Cardiac muscle cell (in vitro differentiated cells and primary cell): ENCODE data around the gene PSMD1. TPM values are rescaled to one million over a fixed set of nuclear protein-coding genes. Genes with fewer than 3 reads are reported as not detected.
"Not testable (repeated sequence)": the region's sequence is repeated elsewhere in the genome, so short reads cannot be mapped to it uniquely, and the experiment has no call there.

ENCODE experiments used
- DNase-seq, 2 donors: peaks; one replicate each; pipeline versions ENCODE4 v3.0.0 to v3.0.0-alpha.2; 2010 to 2017; ENCODE audit warnings: low read depth in 1 of 2, low spot score in 1 of 2
- H3K27ac ChIP-seq: fragments of 200-600 bp; sonication (generic); 2 replicates; pipeline ENCODE4 v1.5.1; 2016
- H3K27me3 ChIP-seq: fragments of 200-600 bp; sonication (generic); 2 replicates; pipeline ENCODE4 v1.6.0; 2016; ENCODE audit warnings: control low read depth
- H3K36me3 ChIP-seq: fragments of 200-600 bp; sonication (generic); 2 replicates; pipeline ENCODE4 v1.5.1; 2016; ENCODE audit warnings: control low read depth
- H3K4me1 ChIP-seq: fragments of 200-600 bp; sonication (generic); 2 replicates; pipeline ENCODE4 v1.8.1; 2017; ENCODE audit warnings: low read depth, mild to moderate bottlenecking, mixed run types
- H3K4me3 ChIP-seq: fragments of 200-600 bp; sonication (generic); 2 replicates; pipeline ENCODE4 v1.5.1; 2016; ENCODE audit warnings: mild to moderate bottlenecking
- H3K9me3 ChIP-seq: fragments of 200-600 bp; sonication (generic); 2 replicates; pipeline ENCODE4 v1.5.1; 2017; ENCODE audit warnings: low read depth, mild to moderate bottlenecking, control low read depth
- polyA plus RNA-seq: library from polyadenylated mRNA; unstranded; fragments of >200 nt; fragmentation: Nextera tagmentation; extraction: Ambion mirVana; gene quantifications from 2 replicates; pipeline ENCODE4 v1.2.1, GENCODE V29; 2016
- total RNA-seq: library from RNA; depleted of rRNA; stranded (reverse); fragments of >200 nt; gene quantifications from 2 replicates; pipeline ENCODE4 v1.2.3, GENCODE V29; 2016
- TF ChIP-seq, protein P1 (sequence below): IDR thresholded peaks from 2 replicates; pipeline ENCODE4 v1.5.1; 2012; ENCODE audit warnings: low read depth, mild to moderate bottlenecking, low read length

The PSMD1 gene
- total and polyA plus RNA-seq, 2 experiments from 2014 or later: 122 to 133 TPM

DNA sequence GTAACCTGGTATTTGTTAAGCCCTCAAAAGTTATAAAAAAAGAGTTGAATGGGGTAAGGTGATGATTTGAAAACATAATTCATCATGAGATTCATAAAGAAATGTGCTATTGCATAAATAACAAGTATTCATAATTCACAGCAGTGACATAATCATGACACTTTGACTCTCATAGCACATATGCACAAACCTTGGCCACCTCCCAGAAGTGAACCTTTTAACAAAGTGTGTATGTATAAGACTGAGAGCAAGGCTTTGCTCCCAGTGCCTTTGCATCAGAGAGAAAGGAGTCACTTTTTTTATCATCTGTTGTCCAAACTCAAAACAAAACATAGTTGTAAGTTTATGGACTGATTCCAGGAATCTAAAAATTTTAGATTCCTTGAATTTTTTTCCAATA is 83.1 kb downstream of the PSMD1 start:
- Histone ChIP-seq H3K4me3 (no peak overlapping the region), H3K27me3 (no peaks in the 10 kb centered on the region), H3K4me1 (no peaks in the 10 kb centered on the region), H3K36me3 (no peaks in the 10 kb centered on the region), H3K9me3 (no peaks in the 10 kb centered on the region), H3K27ac (no peak overlapping the region)
- no peak for DNase-seq
- TF ChIP-seq, protein P1, sequence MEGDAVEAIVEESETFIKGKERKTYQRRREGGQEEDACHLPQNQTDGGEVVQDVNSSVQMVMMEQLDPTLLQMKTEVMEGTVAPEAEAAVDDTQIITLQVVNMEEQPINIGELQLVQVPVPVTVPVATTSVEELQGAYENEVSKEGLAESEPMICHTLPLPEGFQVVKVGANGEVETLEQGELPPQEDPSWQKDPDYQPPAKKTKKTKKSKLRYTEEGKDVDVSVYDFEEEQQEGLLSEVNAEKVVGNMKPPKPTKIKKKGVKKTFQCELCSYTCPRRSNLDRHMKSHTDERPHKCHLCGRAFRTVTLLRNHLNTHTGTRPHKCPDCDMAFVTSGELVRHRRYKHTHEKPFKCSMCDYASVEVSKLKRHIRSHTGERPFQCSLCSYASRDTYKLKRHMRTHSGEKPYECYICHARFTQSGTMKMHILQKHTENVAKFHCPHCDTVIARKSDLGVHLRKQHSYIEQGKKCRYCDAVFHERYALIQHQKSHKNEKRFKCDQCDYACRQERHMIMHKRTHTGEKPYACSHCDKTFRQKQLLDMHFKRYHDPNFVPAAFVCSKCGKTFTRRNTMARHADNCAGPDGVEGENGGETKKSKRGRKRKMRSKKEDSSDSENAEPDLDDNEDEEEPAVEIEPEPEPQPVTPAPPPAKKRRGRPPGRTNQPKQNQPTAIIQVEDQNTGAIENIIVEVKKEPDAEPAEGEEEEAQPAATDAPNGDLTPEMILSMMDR: no peak

- H3K36me3 ChIP-seq, H3K27me3 ChIP-seq, DNase-seq: not testable (repeated sequence)
Observed at GRCh38 chr2:231140808-231141207, 84.1 kb downstream of the PSMD1 start.

DNA sequence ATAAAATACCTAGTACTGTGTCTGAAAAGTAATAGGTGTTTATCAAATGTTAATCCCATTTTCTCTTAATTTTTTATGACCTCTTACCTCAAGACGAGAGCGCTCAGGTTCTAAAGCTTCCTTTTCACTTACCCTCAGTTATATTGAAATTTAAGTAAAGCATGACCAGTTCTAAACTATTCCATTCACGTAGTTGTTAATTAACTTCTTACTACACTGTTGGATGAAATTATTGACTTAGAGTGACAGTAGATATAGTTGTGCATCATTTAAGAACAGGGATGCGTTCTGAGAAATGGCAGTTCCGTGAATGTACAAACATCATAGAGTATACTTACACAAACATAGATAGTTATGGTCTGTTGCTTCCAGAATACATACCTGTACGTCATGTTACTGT is 88.2 kb downstream of the PSMD1 start:
- Histone ChIP-seq H3K27ac (no peak overlapping the region), H3K27me3 (no peaks in the 10 kb centered on the region), H3K36me3 (peaks cover 22% of the 10 kb centered on the region), H3K9me3 (no peaks in the 10 kb centered on the region), H3K4me1 (no peaks in the 10 kb centered on the region), H3K4me3 (no peak overlapping the region)
- TF ChIP-seq, protein P1: no peak
- DNase-seq: no peak

More at GRCh38 chr2:231140808-231141207, 84.1 kb downstream of the PSMD1 start:
- not testable (repeated sequence) for H3K9me3 ChIP-seq, H3K4me3 ChIP-seq, H3K4me1 ChIP-seq, H3K27ac ChIP-seq

DNA sequence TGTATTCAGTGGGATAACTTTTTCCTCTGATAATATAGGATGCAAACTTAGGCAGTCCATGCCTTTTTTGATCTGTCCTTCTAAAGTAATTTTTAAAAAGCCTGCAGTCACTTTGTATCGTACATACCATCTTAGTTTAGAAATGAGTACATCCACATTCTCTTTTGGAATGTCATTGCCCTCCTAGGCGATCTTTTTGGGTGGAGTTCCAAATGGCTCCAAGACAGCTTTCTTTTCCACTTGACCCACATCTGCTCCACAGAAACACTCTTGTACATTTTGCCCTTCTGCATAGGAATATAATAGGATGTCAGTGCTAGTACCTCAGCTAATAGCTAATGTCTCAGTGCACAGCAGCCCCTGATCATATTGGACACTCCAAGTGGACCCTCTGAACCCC is 90.0 kb downstream of the PSMD1 start:
- Histone ChIP-seq H3K4me1 (no peaks in the 10 kb centered on the region), H3K27me3 (no peaks in the 10 kb centered on the region), H3K9me3 (no peaks in the 10 kb centered on the region), H3K4me3 (no peak overlapping the region), H3K27ac (no peak overlapping the region), H3K36me3 (peaks cover 25% of the 10 kb centered on the region)
- TF ChIP-seq, protein P1: no peak
- no peak for DNase-seq

DNA sequence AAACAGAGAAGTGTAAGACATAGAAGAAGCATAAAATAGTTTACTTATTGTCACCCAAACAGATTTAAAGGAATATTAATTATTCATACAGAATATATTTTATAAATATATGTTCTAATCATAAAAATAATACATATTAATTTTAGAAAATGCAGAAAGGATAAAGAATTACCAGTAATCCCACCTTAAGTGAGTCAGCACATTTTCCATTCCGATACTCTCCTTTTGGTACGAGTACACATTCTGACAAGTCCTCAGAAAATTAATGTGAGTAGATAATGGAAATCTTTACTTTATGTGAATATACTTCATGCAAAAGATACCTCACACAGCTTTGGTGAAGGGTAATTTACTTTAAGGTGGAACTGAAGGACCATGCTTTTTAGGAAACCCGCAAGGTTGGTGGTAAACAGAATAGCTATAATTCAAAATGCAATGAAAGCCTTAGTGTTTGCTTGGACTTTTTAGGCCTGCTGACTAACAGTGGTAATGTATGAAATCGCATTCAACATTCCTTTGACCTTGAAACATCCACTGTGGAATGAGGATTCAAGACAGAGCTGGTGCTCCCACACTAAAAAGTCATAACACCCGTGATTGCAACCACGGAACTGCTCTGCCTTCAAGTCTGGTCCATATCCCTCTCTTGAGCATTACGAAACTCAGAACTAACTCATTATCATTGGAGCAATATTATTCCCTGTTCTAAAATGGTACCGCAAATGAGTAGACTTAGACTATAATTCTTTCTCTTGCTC is 96.3 kb downstream of the PSMD1 start:
- Histone ChIP-seq H3K9me3 (no peaks in the 10 kb centered on the region), H3K27me3 (no peaks in the 10 kb centered on the region), H3K36me3 (peaks cover 44% of the 10 kb centered on the region), H3K4me1 (no peaks in the 10 kb centered on the region), H3K27ac (peak overlapping the region; percentile 58), H3K4me3 (no peak overlapping the region)
- TF ChIP-seq, protein P1: no peak
- DNase-seq: peak in 1 of 2 donors; percentile 49

- Histone ChIP-seq H3K4me3 (no peak overlapping the region), H3K4me1 (no peaks in the 10 kb centered on the region), H3K36me3 (peaks cover 31% of the 10 kb centered on the region), H3K27me3 (no peaks in the 10 kb centered on the region), H3K9me3 (no peaks in the 10 kb centered on the region), H3K27ac (no peak overlapping the region)
- TF ChIP-seq, protein P1: no peak
- peak in 1 of 2 donors; percentile 2 for DNase-seq
Observed at GRCh38 chr2:231159306-231159705, 102.6 kb downstream of the PSMD1 start.
